ENCODE measurements around the gene CHST12. TPM values are rescaled to one million over a fixed set of nuclear protein-coding genes. Genes with fewer than 3 reads are reported as not detected.
"Not testable (repeated sequence)": the region's sequence is repeated elsewhere in the genome, so short reads cannot be mapped to it uniquely, and the experiment has no call there.

CHST12 gene
- total RNA-seq, 1 experiment from 2014 or later, result 9.9 TPM

GRCh38 chr7:2416063-2416462 is 12.7 kb downstream of the CHST12 start:
- Mint-ChIP-seq H3K9me3 (ENCODE audit: unreplicated experiment) (no peaks in the 10 kb centered on the region), H3K4me1 (ENCODE audit: insufficient read depth, unreplicated experiment) (peaks cover 7% of the 10 kb centered on the region), H3K27me3 (ENCODE audit: insufficient read depth, unreplicated experiment) (no peaks in the 10 kb centered on the region), H3K4me3 (ENCODE audit: unreplicated experiment) (no peak overlapping the region), H3K27ac (ENCODE audit: low read depth, unreplicated experiment) (no peak overlapping the region), H3K36me3 (ENCODE audit: insufficient read depth, unreplicated experiment) (peaks cover 6% of the 10 kb centered on the region)
- BruUV-seq (replicated peaks), result no TSS peak
- no peak for DNase-seq (ENCODE audit: unreplicated experiment)
- ChIA-PET CTCF (no interaction called here), POLR2A (no interaction called here)
- no peak for TF ChIP-seq CTCF (IDR thresholded peaks at IDR 0.05; ENCODE audit: unreplicated experiment)
- intact Hi-C loops (cut with micrococcal nuclease), result no loop called here

- ChIA-PET POLR2A (no interaction called here), CTCF (interaction anchor here (0.6 kb wide), 2 partner anchors 11 to 1868 kb away, joined by 3 to 6 read pairs; no protein-coding TSS in a partner anchor)
- H3K27ac Mint-ChIP-seq (ENCODE audit: low read depth, unreplicated experiment), result no peak overlapping the region
- BruUV-seq (replicated peaks), result no TSS peak
- no peak for DNase-seq (ENCODE audit: unreplicated experiment)
- no peak for TF ChIP-seq CTCF (IDR thresholded peaks at IDR 0.05; ENCODE audit: unreplicated experiment)
- intact Hi-C loops (cut with micrococcal nuclease), result no loop called here
- H3K4me1 Mint-ChIP-seq (ENCODE audit: insufficient read depth, unreplicated experiment), result peaks cover 7% of the 10 kb centered on the region
- H3K36me3 Mint-ChIP-seq (ENCODE audit: insufficient read depth, unreplicated experiment), result peaks cover 6% of the 10 kb centered on the region
- H3K4me3 Mint-ChIP-seq (ENCODE audit: unreplicated experiment), result no peak overlapping the region
- H3K9me3 Mint-ChIP-seq (ENCODE audit: unreplicated experiment), result no peaks in the 10 kb centered on the region
- H3K27me3 Mint-ChIP-seq (ENCODE audit: insufficient read depth, unreplicated experiment), result no peaks in the 10 kb centered on the region
These were observed 13.2 kb downstream of the CHST12 start for GRCh38 chr7:2416650-2417049.

- intact Hi-C loops (cut with micrococcal nuclease), result not testable (repeated sequence)
These were observed 13.8 kb downstream of the CHST12 start for GRCh38 chr7:2417178-2417577.

GRCh38 chr7:2417981-2418481 is 14.6 kb downstream of the CHST12 start:
- Mint-ChIP-seq H3K27ac (ENCODE audit: low read depth, unreplicated experiment) (no peak overlapping the region), H3K4me1 (ENCODE audit: insufficient read depth, unreplicated experiment) (peaks cover 4% of the 10 kb centered on the region), H3K9me3 (ENCODE audit: unreplicated experiment) (no peaks in the 10 kb centered on the region), H3K36me3 (ENCODE audit: insufficient read depth, unreplicated experiment) (peaks cover 6% of the 10 kb centered on the region), H3K27me3 (ENCODE audit: insufficient read depth, unreplicated experiment) (no peaks in the 10 kb centered on the region), H3K4me3 (ENCODE audit: unreplicated experiment) (no peak overlapping the region)
- intact Hi-C loops (cut with micrococcal nuclease), result no loop called here
- no peak for DNase-seq (ENCODE audit: unreplicated experiment)
- no TSS peak for BruUV-seq (replicated peaks)
- TF ChIP-seq CTCF (IDR thresholded peaks at IDR 0.05; ENCODE audit: unreplicated experiment), result no peak
- POLR2A ChIA-PET, result no interaction called here
- CTCF ChIA-PET, result no interaction called here

More at GRCh38 chr7:2417178-2417577, 13.8 kb downstream of the CHST12 start:
- H3K9me3 Mint-ChIP-seq (ENCODE audit: unreplicated experiment); BruUV-seq (replicated peaks); H3K27me3 Mint-ChIP-seq (ENCODE audit: insufficient read depth, unreplicated experiment); DNase-seq (ENCODE audit: unreplicated experiment); H3K4me3 Mint-ChIP-seq (ENCODE audit: unreplicated experiment); H3K36me3 Mint-ChIP-seq (ENCODE audit: insufficient read depth, unreplicated experiment); H3K4me1 Mint-ChIP-seq (ENCODE audit: insufficient read depth, unreplicated experiment); POLR2A ChIA-PET; H3K27ac Mint-ChIP-seq (ENCODE audit: low read depth, unreplicated experiment): not testable (repeated sequence)
- CTCF ChIA-PET, result interaction anchor here (0.6 kb wide), 2 partner anchors 12 to 1867 kb away, joined by 3 to 6 read pairs; no protein-coding TSS in a partner anchor

All from MCF 10A (cell line).